Measurements from ENCODE around the gene XK. TPM values are rescaled to one million over a fixed set of nuclear protein-coding genes. Genes with fewer than 3 reads are reported as not detected.

XK gene
- total and polyA plus RNA-seq, 2 experiments from 2014 or later: not detected

GRCh38 chrX:37781081-37781480, 95.5 kb downstream of the XK start:
- Histone ChIP-seq H3K4me2 (ENCODE audit: unreplicated experiment) (no peak overlapping the region), H4K20me1 (ENCODE audit: insufficient read depth) (no peaks in the 10 kb centered on the region), H3K4me3 (no peak overlapping the region), H3K9me3 (ENCODE audit: low read depth) (no peaks in the 10 kb centered on the region), H3K27ac (no peak overlapping the region), H3K27me3 (replicated peaks; ENCODE audit: insufficient read depth) (no peaks in the 10 kb centered on the region), H3K4me1 (ENCODE audit: insufficient read depth) (no peaks in the 10 kb centered on the region), H3K9me2 (ENCODE audit: insufficient read depth) (no peaks in the 10 kb centered on the region), H3K79me2 (ENCODE audit: insufficient read depth) (no peaks in the 10 kb centered on the region), H2AFZ (no peak overlapping the region), H3K9ac (no peak overlapping the region), H3K36me3 (ENCODE audit: low read depth) (no peaks in the 10 kb centered on the region), H3F3A (ENCODE audit: insufficient read depth) (no peaks in the 10 kb centered on the region)
- no peak for DNase-seq
- 50 to 52% methylated on average over 4 of the region's 4 CpGs for WGBS, 2 experiments (ENCODE audit: low coverage in 1 of 2, low lambda C conversion rate in 2 of 2, missing lambda C conversion rate in 2 of 2)
- TF ChIP-seq EZH2phosphoT487 (IDR thresholded peaks at IDR 0.05; ENCODE audit: insufficient read depth, low read depth): no peak
- TF ChIP-seq EZH2 (IDR thresholded peaks at IDR 0.05; ENCODE audit: insufficient read depth, poor library complexity, severe bottlenecking): no peak
- in situ Hi-C loops (cut with MboI): no loop called here

Other genes with a start within 250 kb of the XK start
- gene LANCL3, start 114.1 kb upstream of the XK start, total RNA-seq (2014; rRNA removed; shearing (Covaris generic)): not detected in 2 replicates
- gene LANCL3, start 114.1 kb upstream of the XK start, polyA plus RNA-seq (2016; fragmentation: Nextera tagmentation; extraction: Ambion mirVana): not detected in 2 replicates
- gene CYBB, start 94.3 kb downstream of the XK start, total RNA-seq (2014; rRNA removed; shearing (Covaris generic)): not detected in 2 replicates
- not detected in 2 replicates for gene CYBB, start 94.3 kb downstream of the XK start, polyA plus RNA-seq (2016; fragmentation: Nextera tagmentation; extraction: Ambion mirVana)
- gene DYNLT3, start 161.8 kb downstream of the XK start, total RNA-seq (2014; rRNA removed; shearing (Covaris generic)): 43.4 and 46.3 TPM in 2 replicates
- gene DYNLT3, start 161.8 kb downstream of the XK start, polyA plus RNA-seq (2016; fragmentation: Nextera tagmentation; extraction: Ambion mirVana): 64.3 and 65.4 TPM in 2 replicates